ENCODE data around the gene CHPF. TPM values are rescaled to one million over a fixed set of nuclear protein-coding genes. Genes with fewer than 3 reads are reported as not detected.
A peak's percentile ranks its signal among the peaks of the same experiment; 100 is the strongest.

CHPF gene
- total RNA-seq, 2 experiments from 2014 or later = 7.1 to 7.3 TPM

DNA sequence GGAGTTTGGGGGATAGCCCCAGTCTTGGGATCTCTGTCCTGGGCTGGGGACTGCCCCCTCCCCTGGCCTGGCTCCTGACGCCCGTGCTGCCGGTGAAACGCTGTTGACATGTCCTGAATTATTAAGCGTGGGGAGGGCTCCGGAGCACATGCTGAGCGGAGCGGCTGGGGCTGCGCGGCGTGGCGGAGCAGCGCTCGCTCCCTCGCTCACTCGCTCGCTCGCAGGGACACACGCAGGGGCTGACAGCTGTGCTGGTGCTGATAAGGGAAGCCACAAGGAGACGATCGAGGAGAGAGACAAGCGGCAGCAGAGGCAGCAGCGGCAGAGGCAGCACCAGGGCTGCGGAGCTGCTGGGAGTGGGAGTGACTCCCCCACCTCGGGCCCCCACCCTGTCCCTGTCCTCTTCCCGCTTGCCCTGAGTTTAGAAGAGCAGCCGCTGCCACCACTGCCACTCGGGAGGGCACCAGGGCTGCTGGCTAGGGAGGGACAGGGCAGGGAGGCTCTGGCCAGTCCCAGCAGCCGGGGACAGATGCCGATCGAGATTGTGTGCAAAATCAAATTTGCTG, 29.3 kb downstream of the CHPF start, which contains the start of gene ASIC4:
Gene ASIC4, plus strand, starts transcription at position 287 of the 566 bp plus-strand sequence. Its CDS starts 243 bp downstream, at position 530.
- H3K36me3 Mint-ChIP-seq (ENCODE audit: low read depth) = no peaks in the 10 kb centered on the region

GRCh38 chr2:219513787-219514186, 29.8 kb downstream of the CHPF start:
- no peaks in the 10 kb centered on the region for H3K9me3 Mint-ChIP-seq (ENCODE audit: insufficient read depth)
- H3K27me3 Mint-ChIP-seq (ENCODE audit: low read depth) = peaks cover 75% of the 10 kb centered on the region
- no peak overlapping the region for H3K4me3 Mint-ChIP-seq
- ATAC-seq = no peak
- POLR2A ChIA-PET = no interaction called here
- H3K4me1 Mint-ChIP-seq (ENCODE audit: low read depth) = peaks cover 15% of the 10 kb centered on the region
- no peaks in the 10 kb centered on the region for H3K36me3 Mint-ChIP-seq (ENCODE audit: low read depth)
- no peak for DNase-seq
- CTCF ChIA-PET = interaction anchor here (1.0 to 4.1 kb wide), 4 partner anchors 14 to 129 kb away, joined by 3 to 22 read pairs (median 3); no protein-coding TSS in a partner anchor
- H3K27ac Mint-ChIP-seq = no peak overlapping the region

More for the DNA sequence above, 29.3 kb downstream of the CHPF start, which contains the start of gene ASIC4:
- POLR2A ChIA-PET = interaction anchor here (0.7 kb wide), 1 partner anchor 11 kb away, joined by 3 read pairs; no protein-coding TSS in a partner anchor
- CTCF ChIA-PET = interaction anchor here (1.1 to 4.1 kb wide), 3 partner anchors 14 to 111 kb away, joined by 3 to 22 read pairs (median 3); no protein-coding TSS in a partner anchor
- ATAC-seq (peak; percentile 27), DNase-seq (no peak)
- no peaks in the 10 kb centered on the region for H3K9me3 Mint-ChIP-seq (ENCODE audit: insufficient read depth)
- H3K27me3 Mint-ChIP-seq (ENCODE audit: low read depth) = peaks cover 74% of the 10 kb centered on the region
- no peak within 1 kb of the TSS for H3K27ac Mint-ChIP-seq
- peaks cover 15% of the 10 kb centered on the region for H3K4me1 Mint-ChIP-seq (ENCODE audit: low read depth)
- no peak within 1 kb of the TSS for H3K4me3 Mint-ChIP-seq

GRCh38 chr2:219512524-219513216, 30.9 kb downstream of the CHPF start:
- ATAC-seq (no peak), DNase-seq (no peak)
- ChIA-PET POLR2A (no interaction called here), CTCF (interaction anchor here (0.7 to 4.1 kb wide), 5 partner anchors 12 to 130 kb away, joined by 3 to 22 read pairs (median 3); partner anchors contain the start of gene GMPPA)
- Mint-ChIP-seq H3K9me3 (ENCODE audit: insufficient read depth) (no peaks in the 10 kb centered on the region), H3K4me1 (ENCODE audit: low read depth) (peaks cover 15% of the 10 kb centered on the region), H3K27me3 (ENCODE audit: low read depth) (peaks cover 67% of the 10 kb centered on the region), H3K4me3 (no peak overlapping the region), H3K36me3 (ENCODE audit: low read depth) (no peaks in the 10 kb centered on the region), H3K27ac (no peak overlapping the region)

- Mint-ChIP-seq H3K27ac (no peak overlapping the region), H3K4me3 (no peak overlapping the region), H3K4me1 (ENCODE audit: low read depth) (peaks cover 15% of the 10 kb centered on the region), H3K36me3 (ENCODE audit: low read depth) (peaks cover under 1% of the 10 kb centered on the region), H3K27me3 (ENCODE audit: low read depth) (peaks cover 59% of the 10 kb centered on the region), H3K9me3 (ENCODE audit: insufficient read depth) (no peaks in the 10 kb centered on the region)
- DNase-seq = no peak
- CTCF ChIA-PET = interaction anchor here (0.8 to 4.1 kb wide), 5 partner anchors 11 to 131 kb away, joined by 3 to 22 read pairs (median 3); no protein-coding TSS in a partner anchor
- ATAC-seq = no peak
- POLR2A ChIA-PET = interaction anchor here (0.6 kb wide), 1 partner anchor 12 kb away, joined by 6 read pairs; no protein-coding TSS in a partner anchor
Observed at GRCh38 chr2:219511547-219512325, 31.9 kb downstream of the CHPF start.

DNA sequence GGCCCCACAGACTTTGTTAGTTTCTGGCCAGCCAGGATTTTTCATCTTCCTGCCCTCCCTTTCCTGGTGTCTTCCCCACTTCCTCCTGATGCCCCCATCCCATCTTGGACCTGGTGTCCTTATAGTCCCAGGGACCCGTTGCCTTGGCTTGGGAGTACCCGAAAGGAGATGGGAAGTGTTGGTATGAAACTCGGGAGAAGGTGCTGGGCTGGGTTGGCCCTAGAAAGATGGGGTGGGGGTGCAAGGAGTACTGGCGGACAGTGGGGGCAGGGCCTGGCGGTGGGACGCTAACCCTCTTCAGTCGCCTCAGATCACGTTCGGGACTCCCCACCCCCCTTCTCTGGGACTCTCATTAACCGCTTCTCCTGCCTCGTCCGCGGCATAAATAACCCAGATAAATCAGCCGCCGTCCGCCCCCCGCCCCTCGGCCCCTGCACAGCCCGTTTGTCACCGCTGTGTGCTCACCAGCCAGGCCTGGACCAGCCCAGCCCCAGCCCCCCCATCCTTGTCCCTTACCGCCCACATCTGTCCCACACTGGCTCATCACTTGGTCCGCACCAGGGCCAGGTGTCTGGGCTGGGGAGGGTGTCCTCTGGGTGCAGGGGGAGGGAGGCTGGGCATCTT, 33.0 kb downstream of the CHPF start:
- Mint-ChIP-seq H3K9me3 (ENCODE audit: insufficient read depth) (no peaks in the 10 kb centered on the region), H3K36me3 (ENCODE audit: low read depth) (peaks cover 2% of the 10 kb centered on the region), H3K27ac (no peak overlapping the region), H3K4me1 (ENCODE audit: low read depth) (peaks cover 15% of the 10 kb centered on the region), H3K4me3 (no peak overlapping the region), H3K27me3 (ENCODE audit: low read depth) (peaks cover 49% of the 10 kb centered on the region)
- ChIA-PET CTCF (interaction anchor here (0.6 to 4.1 kb wide), 8 partner anchors 10 to 92 kb away, joined by 3 to 34 read pairs (median 5); partner anchors contain the start of gene GMPPA), POLR2A (interaction anchor here (0.6 kb wide), 1 partner anchor 618 kb away, joined by 3 read pairs; no protein-coding TSS in a partner anchor)
- ATAC-seq = no peak
- DNase-seq = no peak

- Mint-ChIP-seq H3K4me3 (no peak overlapping the region), H3K27ac (no peak overlapping the region), H3K9me3 (ENCODE audit: insufficient read depth) (no peaks in the 10 kb centered on the region), H3K36me3 (ENCODE audit: low read depth) (peaks cover 2% of the 10 kb centered on the region), H3K27me3 (ENCODE audit: low read depth) (peaks cover 48% of the 10 kb centered on the region), H3K4me1 (ENCODE audit: low read depth) (peaks cover 15% of the 10 kb centered on the region)
- ChIA-PET CTCF (interaction anchor here (0.5 to 3.4 kb wide), 16 partner anchors 9 to 1123 kb away, joined by 3 to 34 read pairs (median 4); partner anchors contain the start of genes CHPF, DNPEP, GMPPA and TMEM198), POLR2A (interaction anchor here (0.6 kb wide), 1 partner anchor 618 kb away, joined by 3 read pairs; no protein-coding TSS in a partner anchor)
- ATAC-seq (peak; percentile 75), DNase-seq (peak; percentile 59)
Observed at GRCh38 chr2:219509780-219510511, 33.7 kb downstream of the CHPF start.

DNA sequence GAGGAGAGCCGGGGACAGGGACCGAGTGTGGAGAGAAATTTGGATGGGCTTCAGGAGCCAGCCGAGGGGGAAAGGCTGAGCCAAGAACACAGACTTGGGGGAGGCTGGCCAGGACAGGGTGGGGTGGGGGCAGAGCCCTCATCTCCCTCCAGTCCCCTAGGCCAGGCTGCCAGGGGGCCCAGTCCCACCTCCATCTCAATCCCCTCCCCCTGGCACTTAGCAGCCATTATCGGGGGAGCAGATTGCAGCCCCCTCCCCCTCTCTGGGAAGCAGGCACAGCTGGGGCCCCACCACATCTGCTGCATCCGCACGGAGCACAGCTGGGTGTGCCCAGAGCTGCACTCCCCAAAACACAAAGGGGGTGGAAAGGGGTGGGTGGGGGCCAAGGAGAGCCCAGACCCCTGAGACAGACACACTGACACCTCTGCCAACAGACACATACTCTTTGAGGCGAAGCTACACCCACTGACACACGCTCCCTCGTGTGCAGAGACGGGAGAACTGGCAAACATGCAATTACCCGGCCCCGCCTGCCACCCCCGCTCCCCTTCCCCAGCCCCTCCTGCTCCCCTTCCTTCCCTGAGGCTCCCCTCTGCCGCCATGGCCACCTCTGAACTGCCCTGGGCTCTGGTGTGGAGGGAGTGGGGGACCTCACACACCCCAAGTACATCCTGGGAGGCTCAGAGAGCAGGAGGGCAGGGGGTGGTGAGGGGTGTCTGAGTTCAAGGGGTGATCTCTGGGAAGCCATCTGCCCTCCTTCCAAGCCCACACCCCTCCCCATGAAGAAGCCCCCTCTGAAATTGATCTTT, 34.4 kb downstream of the CHPF start:
- ChIA-PET CTCF (interaction anchor here (0.7 to 3.4 kb wide), 11 partner anchors 9 to 121 kb away, joined by 3 to 34 read pairs (median 4); partner anchors contain the start of genes CHPF, DNPEP, GMPPA and TMEM198), POLR2A (interaction anchor here (0.6 kb wide), 1 partner anchor 63 kb away, joined by 3 read pairs; no protein-coding TSS in a partner anchor)
- H3K27ac Mint-ChIP-seq = no peak overlapping the region
- peaks cover 46% of the 10 kb centered on the region for H3K27me3 Mint-ChIP-seq (ENCODE audit: low read depth)
- peak; percentile 14 for ATAC-seq
- H3K9me3 Mint-ChIP-seq (ENCODE audit: insufficient read depth) = no peaks in the 10 kb centered on the region
- no peak overlapping the region for H3K4me3 Mint-ChIP-seq
- no peak for DNase-seq
- peaks cover 8% of the 10 kb centered on the region for H3K36me3 Mint-ChIP-seq (ENCODE audit: low read depth)
- peaks cover 14% of the 10 kb centered on the region for H3K4me1 Mint-ChIP-seq (ENCODE audit: low read depth)

DNA sequence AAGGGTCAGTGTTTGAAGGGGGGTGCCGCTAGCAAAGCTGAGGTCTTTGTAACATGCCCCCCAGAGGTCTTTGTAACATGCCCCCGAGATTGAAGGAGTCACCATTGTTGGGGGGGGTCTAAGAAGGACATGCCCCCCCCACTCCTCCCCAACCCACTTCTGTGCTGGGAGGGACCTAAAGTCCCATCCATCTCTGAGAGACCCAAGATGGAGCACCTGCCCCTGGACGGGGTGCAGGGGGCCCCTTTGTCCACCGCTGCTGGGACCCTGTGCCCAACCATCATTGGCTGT, 35.2 kb downstream of the CHPF start:
- H3K4me1 Mint-ChIP-seq (ENCODE audit: low read depth) = peaks cover 6% of the 10 kb centered on the region
- DNase-seq (no peak), ATAC-seq (no peak)
- ChIA-PET POLR2A (interaction anchor here (0.6 kb wide), 1 partner anchor 9 kb away, joined by 3 read pairs; the partner anchor contains the start of gene GMPPA), CTCF (interaction anchor here (0.9 to 3.4 kb wide), 5 partner anchors 8 to 33 kb away, joined by 3 to 34 read pairs (median 7); partner anchors contain the start of gene GMPPA)
- peaks cover 8% of the 10 kb centered on the region for H3K36me3 Mint-ChIP-seq (ENCODE audit: low read depth)
- no peak overlapping the region for H3K4me3 Mint-ChIP-seq
- peaks cover 38% of the 10 kb centered on the region for H3K27me3 Mint-ChIP-seq (ENCODE audit: low read depth)
- no peaks in the 10 kb centered on the region for H3K9me3 Mint-ChIP-seq (ENCODE audit: insufficient read depth)
- no peak overlapping the region for H3K27ac Mint-ChIP-seq

DNA sequence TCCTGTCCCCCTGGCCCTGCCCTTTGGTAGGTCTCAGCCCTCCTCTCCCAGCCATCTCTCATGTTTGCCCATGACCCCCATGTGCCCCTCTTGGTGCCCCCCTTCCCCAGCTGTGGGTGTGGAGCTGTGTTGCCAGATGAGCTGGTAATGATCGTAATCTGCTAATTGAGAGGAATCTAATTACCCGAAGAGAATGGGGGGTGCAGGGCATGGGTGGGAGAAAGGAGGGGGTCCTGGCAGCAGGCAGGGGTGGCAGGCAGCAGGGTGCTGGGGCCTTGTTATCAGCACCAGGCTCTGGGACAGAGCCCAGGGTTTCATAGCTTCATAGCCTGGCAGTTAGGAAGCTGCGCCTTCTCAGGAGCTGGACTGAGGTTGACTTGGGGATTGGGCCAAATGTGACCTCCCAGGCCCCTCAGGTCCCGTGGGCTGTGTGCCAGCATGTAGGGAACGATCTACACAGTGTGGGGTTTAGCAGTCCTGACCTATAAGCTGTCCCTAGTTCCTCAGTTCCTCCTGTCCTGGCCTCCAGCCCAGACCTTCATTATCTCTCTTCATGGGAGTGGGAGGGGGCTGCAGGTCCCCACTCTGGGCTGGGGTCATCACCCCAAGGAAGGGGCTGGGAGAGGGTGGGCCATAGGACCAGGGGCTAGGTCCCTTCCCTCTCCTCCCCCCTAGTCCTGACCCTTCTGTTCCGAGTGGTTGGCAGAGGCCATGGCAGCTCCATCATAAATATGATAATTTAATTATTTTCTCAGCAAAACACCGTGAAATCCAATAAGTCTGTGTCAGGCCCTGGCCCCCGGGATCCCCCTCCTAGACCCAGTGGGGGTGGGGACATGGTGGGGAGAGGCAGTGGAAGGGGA, 35.8 kb downstream of the CHPF start:
- ChIA-PET POLR2A (interaction anchor here (0.5 to 0.6 kb wide), 2 partner anchors 9 to 11 kb away, joined by 3 to 4 read pairs; partner anchors contain the start of gene GMPPA), CTCF (interaction anchor here (0.9 to 3.4 kb wide), 6 partner anchors 8 to 33 kb away, joined by 3 to 34 read pairs (median 6); partner anchors contain the start of gene GMPPA)
- no peak for DNase-seq
- Mint-ChIP-seq H3K4me3 (no peak overlapping the region), H3K27me3 (ENCODE audit: low read depth) (peaks cover 33% of the 10 kb centered on the region), H3K9me3 (ENCODE audit: insufficient read depth) (no peaks in the 10 kb centered on the region), H3K36me3 (ENCODE audit: low read depth) (peaks cover 8% of the 10 kb centered on the region), H3K4me1 (ENCODE audit: low read depth) (peaks cover 6% of the 10 kb centered on the region), H3K27ac (no peak overlapping the region)
- ATAC-seq = no peak

Data from activated CD8-positive, alpha-beta T cell treated with anti-CD3 and anti-CD28 coated beads, Interleukin-2, amount 10 ng/mL, durations not matched to agents 7 days and 5 days (primary cell).